Measurements from ENCODE around the gene GPR119.

GRCh38 chrX:130351567-130351966, 33.9 kb downstream of the GPR119 start:
- TF ChIP-seq, protein P1, sequence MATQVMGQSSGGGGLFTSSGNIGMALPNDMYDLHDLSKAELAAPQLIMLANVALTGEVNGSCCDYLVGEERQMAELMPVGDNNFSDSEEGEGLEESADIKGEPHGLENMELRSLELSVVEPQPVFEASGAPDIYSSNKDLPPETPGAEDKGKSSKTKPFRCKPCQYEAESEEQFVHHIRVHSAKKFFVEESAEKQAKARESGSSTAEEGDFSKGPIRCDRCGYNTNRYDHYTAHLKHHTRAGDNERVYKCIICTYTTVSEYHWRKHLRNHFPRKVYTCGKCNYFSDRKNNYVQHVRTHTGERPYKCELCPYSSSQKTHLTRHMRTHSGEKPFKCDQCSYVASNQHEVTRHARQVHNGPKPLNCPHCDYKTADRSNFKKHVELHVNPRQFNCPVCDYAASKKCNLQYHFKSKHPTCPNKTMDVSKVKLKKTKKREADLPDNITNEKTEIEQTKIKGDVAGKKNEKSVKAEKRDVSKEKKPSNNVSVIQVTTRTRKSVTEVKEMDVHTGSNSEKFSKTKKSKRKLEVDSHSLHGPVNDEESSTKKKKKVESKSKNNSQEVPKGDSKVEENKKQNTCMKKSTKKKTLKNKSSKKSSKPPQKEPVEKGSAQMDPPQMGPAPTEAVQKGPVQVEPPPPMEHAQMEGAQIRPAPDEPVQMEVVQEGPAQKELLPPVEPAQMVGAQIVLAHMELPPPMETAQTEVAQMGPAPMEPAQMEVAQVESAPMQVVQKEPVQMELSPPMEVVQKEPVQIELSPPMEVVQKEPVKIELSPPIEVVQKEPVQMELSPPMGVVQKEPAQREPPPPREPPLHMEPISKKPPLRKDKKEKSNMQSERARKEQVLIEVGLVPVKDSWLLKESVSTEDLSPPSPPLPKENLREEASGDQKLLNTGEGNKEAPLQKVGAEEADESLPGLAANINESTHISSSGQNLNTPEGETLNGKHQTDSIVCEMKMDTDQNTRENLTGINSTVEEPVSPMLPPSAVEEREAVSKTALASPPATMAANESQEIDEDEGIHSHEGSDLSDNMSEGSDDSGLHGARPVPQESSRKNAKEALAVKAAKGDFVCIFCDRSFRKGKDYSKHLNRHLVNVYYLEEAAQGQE (IDR thresholded peaks at IDR 0.05; ENCODE audit: insufficient read depth in 1 of 2, low read depth in 2 of 2, low read length in 2 of 2): no peak
- TF ChIP-seq TAF1 (IDR thresholded peaks at IDR 0.05; ENCODE audit: borderline replicate concordance, insufficient read depth, low read length) (no peak), POLR2AphosphoS5 (IDR thresholded peaks at IDR 0.05; ENCODE audit: low read depth, low read length) (no peak), SIN3A (IDR thresholded peaks at IDR 0.05; ENCODE audit: borderline replicate concordance, insufficient read depth, low read length) (no peak)

Data from PFSK-1 (cell line).